ENCODE data around the gene PGP. TPM values are rescaled to one million over a fixed set of nuclear protein-coding genes. Genes with fewer than 3 reads are reported as not detected.
"Not testable (repeated sequence)": the region's sequence is repeated elsewhere in the genome, so short reads cannot be mapped to it uniquely, and the experiment has no call there.

PGP gene
- total RNA-seq, 1 donor, result 9.8 TPM

GRCh38 chr16:2243031-2243528 is 28.4 kb upstream of the PGP start:
- H3K27me3 ChIP-seq (ENCODE audit: insufficient read depth, low read length), result no peaks in the 10 kb centered on the region
- H3K4me1 ChIP-seq (ENCODE audit: insufficient read depth, low read length), result no peaks in the 10 kb centered on the region
- H3K4me3 ChIP-seq (ENCODE audit: low read length), result no peak overlapping the region
- no peaks in the 10 kb centered on the region for H3K9me3 ChIP-seq (ENCODE audit: low read depth, low read length)

DNA sequence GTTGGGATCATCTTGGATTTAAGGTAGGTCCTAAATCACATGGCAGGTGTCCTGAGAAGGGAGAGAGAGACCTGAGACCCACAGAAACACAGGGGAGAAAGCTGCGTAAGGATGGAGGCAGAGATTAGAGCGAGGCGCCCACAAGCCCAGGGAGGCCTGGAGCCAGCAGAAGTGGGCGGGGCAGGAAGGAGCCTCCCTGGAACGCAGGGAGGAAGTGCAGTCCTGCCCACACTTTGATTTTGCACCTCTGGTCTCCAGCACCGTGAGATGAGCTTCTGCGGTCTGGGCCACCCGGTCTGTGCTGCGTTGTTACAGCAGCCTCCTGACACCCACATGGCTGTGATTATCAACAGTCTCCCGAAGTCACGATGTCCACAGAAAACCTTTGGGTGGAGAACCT is 28.0 kb upstream of the PGP start:
- H3K4me3 ChIP-seq (ENCODE audit: low read length), result no peak overlapping the region
- no peaks in the 10 kb centered on the region for H3K9me3 ChIP-seq (ENCODE audit: low read depth, low read length)
- no peaks in the 10 kb centered on the region for H3K27me3 ChIP-seq (ENCODE audit: insufficient read depth, low read length)
- H3K4me1 ChIP-seq (ENCODE audit: insufficient read depth, low read length), result no peaks in the 10 kb centered on the region

- not testable (repeated sequence) for H3K4me1 ChIP-seq (ENCODE audit: insufficient read depth, low read length); H3K9me3 ChIP-seq (ENCODE audit: low read depth, low read length); H3K27me3 ChIP-seq (ENCODE audit: insufficient read depth, low read length); H3K4me3 ChIP-seq (ENCODE audit: low read length)
These were observed 25.7 kb upstream of the PGP start for GRCh38 chr16:2240331-2240730.

- Histone ChIP-seq H3K4me3 (ENCODE audit: low read length) (no peak overlapping the region), H3K27me3 (ENCODE audit: insufficient read depth, low read length) (no peaks in the 10 kb centered on the region), H3K9me3 (ENCODE audit: low read depth, low read length) (no peaks in the 10 kb centered on the region), H3K4me1 (ENCODE audit: insufficient read depth, low read length) (no peaks in the 10 kb centered on the region)
These were observed 24.4 kb upstream of the PGP start for GRCh38 chr16:2238838-2239675.

- no peaks in the 10 kb centered on the region for H3K9me3 ChIP-seq (ENCODE audit: low read depth, low read length)
- H3K4me1 ChIP-seq (ENCODE audit: insufficient read depth, low read length), result no peaks in the 10 kb centered on the region
These were observed 23.7 kb upstream of the PGP start for GRCh38 chr16:2238150-2238837.

GRCh38 chr16:2237493-2238149 is 23.0 kb upstream of the PGP start:
- H3K4me3 ChIP-seq (ENCODE audit: low read length), result no peak overlapping the region
- no peaks in the 10 kb centered on the region for H3K4me1 ChIP-seq (ENCODE audit: insufficient read depth, low read length)
- H3K27me3 ChIP-seq (ENCODE audit: insufficient read depth, low read length), result no peaks in the 10 kb centered on the region
- no peaks in the 10 kb centered on the region for H3K9me3 ChIP-seq (ENCODE audit: low read depth, low read length)

More at GRCh38 chr16:2238150-2238837, 23.7 kb upstream of the PGP start:
- Histone ChIP-seq H3K27me3 (ENCODE audit: insufficient read depth, low read length) (no peaks in the 10 kb centered on the region), H3K4me3 (ENCODE audit: low read length) (no peak overlapping the region)

- H3K27me3 ChIP-seq (ENCODE audit: insufficient read depth, low read length), result no peaks in the 10 kb centered on the region
- no peak overlapping the region for H3K4me3 ChIP-seq (ENCODE audit: low read length)
- no peaks in the 10 kb centered on the region for H3K9me3 ChIP-seq (ENCODE audit: low read depth, low read length)
- no peaks in the 10 kb centered on the region for H3K4me1 ChIP-seq (ENCODE audit: insufficient read depth, low read length)
These were observed 22.5 kb upstream of the PGP start for GRCh38 chr16:2237102-2237482.

DNA sequence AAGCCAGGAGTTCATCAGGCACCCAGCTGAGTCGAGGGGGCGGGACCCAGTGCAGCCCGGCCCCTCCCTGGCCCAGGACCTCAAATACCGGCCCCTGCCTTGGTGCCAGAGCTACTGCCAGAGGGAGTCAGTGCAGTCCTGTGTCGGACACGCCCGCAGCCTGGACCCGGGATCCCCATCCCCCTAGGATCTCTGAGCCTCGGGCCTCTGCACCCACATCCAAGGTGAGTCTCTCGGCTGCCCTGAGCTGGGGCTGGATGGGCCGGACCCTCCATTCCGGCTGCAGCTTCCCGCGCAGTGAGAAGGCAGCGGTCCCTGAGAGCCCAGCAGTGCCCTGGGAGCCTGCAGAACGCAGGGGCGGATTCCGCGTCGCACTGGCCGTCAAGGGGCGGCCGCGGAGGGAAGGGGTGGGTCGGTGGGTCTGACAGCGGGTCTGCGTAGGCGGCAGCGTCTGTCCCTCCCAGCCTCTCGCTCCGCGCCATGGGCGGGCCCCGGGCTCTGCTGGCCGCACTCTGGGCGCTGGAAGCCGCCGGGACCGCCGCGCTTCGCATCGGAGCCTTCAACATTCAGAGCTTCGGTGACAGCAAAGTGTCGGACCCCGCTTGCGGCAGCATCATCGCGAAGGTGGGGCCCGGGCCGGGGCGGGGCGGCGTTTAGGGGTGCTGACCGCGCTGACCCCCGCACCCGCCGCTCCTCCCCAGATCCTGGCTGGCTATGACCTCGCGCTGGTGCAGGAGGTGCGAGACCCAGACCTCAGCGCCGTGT is 21.9 kb upstream of the PGP start, which contains the start of gene DNASE1L2:
Gene DNASE1L2 (plus strand): TSS at position 108 of the 765 bp plus-strand sequence. CDS start 373 bp downstream, at position 481.
- Histone ChIP-seq H3K4me1 (ENCODE audit: insufficient read depth, low read length) (no peaks in the 10 kb centered on the region), H3K9me3 (ENCODE audit: low read depth, low read length) (no peaks in the 10 kb centered on the region), H3K27me3 (ENCODE audit: insufficient read depth, low read length) (no peaks in the 10 kb centered on the region), H3K4me3 (ENCODE audit: low read length) (no peak within 1 kb of the TSS)

DNA sequence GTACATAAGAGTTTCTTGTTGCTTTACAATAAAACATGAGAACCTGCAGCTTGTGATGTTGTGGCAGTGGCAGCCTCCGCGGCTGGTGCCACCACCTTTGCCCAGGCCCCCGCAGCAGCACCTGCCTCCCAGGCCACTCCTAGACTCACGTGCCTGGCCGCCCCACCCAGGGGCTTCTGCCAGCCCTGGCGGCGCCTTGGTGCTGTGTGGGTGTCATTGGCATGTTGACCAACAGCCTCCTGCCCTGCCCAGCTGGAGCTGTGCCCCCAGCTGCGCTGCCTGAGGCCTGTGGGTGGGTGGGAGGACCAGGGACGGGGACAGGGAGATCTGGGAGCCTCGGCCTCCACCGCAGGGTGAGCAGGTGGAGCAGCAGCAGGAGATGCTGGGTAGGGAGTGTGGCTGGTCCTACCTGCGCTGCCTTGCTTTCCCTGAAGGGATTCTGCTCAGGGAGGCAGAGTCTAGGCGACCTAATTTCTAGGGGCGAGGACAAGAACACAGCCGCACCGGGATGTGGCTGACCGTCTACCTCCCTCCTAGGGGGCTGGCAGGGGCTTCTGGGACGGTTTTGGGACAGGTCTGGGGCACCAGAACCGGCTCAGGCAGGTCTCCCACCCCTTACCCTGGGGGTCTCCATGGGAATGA is 21.2 kb upstream of the PGP start:
- no peaks in the 10 kb centered on the region for H3K9me3 ChIP-seq (ENCODE audit: low read depth, low read length)
- no peaks in the 10 kb centered on the region for H3K27me3 ChIP-seq (ENCODE audit: insufficient read depth, low read length)
- H3K4me3 ChIP-seq (ENCODE audit: low read length), result no peak overlapping the region
- no peaks in the 10 kb centered on the region for H3K4me1 ChIP-seq (ENCODE audit: insufficient read depth, low read length)

DNA sequence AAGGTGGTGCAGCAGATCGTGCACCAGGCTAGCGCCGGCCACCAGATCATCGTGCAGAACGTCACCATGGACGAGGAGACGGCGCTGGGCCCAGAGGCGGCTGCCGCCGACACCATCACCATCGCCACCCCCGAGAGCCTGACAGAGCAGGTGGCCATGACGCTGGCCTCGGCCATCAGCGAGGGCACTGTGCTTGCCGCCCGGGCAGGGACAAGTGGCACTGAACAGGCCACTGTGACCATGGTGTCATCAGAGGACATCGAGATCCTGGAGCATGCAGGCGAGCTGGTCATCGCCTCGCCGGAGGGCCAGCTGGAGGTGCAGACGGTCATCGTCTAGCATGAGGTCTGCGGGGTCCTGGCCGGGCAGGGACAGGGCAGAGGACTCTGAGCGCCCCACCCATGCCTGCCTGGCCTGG is 20.6 kb upstream of the PGP start:
- Histone ChIP-seq H3K27me3 (ENCODE audit: insufficient read depth, low read length) (no peaks in the 10 kb centered on the region), H3K9me3 (ENCODE audit: low read depth, low read length) (no peaks in the 10 kb centered on the region), H3K4me1 (ENCODE audit: insufficient read depth, low read length) (no peaks in the 10 kb centered on the region), H3K4me3 (ENCODE audit: low read length) (no peak overlapping the region)

GRCh38 chr16:2234813-2235170 is 20.2 kb upstream of the PGP start:
- no peak overlapping the region for H3K4me3 ChIP-seq (ENCODE audit: low read length)
- H3K27me3 ChIP-seq (ENCODE audit: insufficient read depth, low read length), result no peaks in the 10 kb centered on the region
- no peaks in the 10 kb centered on the region for H3K4me1 ChIP-seq (ENCODE audit: insufficient read depth, low read length)
- H3K9me3 ChIP-seq (ENCODE audit: low read depth, low read length), result no peaks in the 10 kb centered on the region

GRCh38 chr16:2233872-2234812 is 19.5 kb upstream of the PGP start:
- Histone ChIP-seq H3K4me3 (ENCODE audit: low read length) (no peak overlapping the region), H3K4me1 (ENCODE audit: insufficient read depth, low read length) (no peaks in the 10 kb centered on the region), H3K27me3 (ENCODE audit: insufficient read depth, low read length) (no peaks in the 10 kb centered on the region), H3K9me3 (ENCODE audit: low read depth, low read length) (no peaks in the 10 kb centered on the region)

GRCh38 chr16:2233046-2233775 is 18.6 kb upstream of the PGP start:
- Histone ChIP-seq H3K4me1 (ENCODE audit: insufficient read depth, low read length) (no peaks in the 10 kb centered on the region), H3K9me3 (ENCODE audit: low read depth, low read length) (no peaks in the 10 kb centered on the region), H3K4me3 (ENCODE audit: low read length) (no peak overlapping the region), H3K27me3 (ENCODE audit: insufficient read depth, low read length) (no peaks in the 10 kb centered on the region)
